Stimulated activated CD4-positive, alpha-beta T cell treated with anti-CD3 and anti-CD28 coated beads, Interleukin-12 subunit alpha, Interleukin-12 subunit beta, amount 100 ng/mL, for 48 hours (primary cell): ENCODE data around the gene NMS.
"Not testable (repeated sequence)": the region's sequence is repeated elsewhere in the genome, so short reads cannot be mapped to it uniquely, and the experiment has no call there.

ENCODE experiments used
- DNase-seq, 3 donors: peaks; one replicate each; pipeline ENCODE4 v3.0.0-alpha.2; 2020; ENCODE audit warnings: low read depth in 2 of 3, low spot score in 1 of 3

NMS gene

GRCh38 chr2:100470182-100470581 lies at the start of gene NMS:
Gene NMS, plus strand, starts transcription at chr2:100470482. Its CDS starts 7 bp downstream, at chr2:100470489.
- DNase-seq, result no peak

GRCh38 chr2:100422320-100423055 lies 47.8 kb upstream of the NMS start:
- no peak for DNase-seq

- no peak for DNase-seq
Measured at GRCh38 chr2:100423631-100424030, 46.7 kb upstream of the NMS start.

- DNase-seq, result no peak
Measured at GRCh38 chr2:100424277-100424875, 45.9 kb upstream of the NMS start.

GRCh38 chr2:100425107-100425506 lies 45.2 kb upstream of the NMS start:
- DNase-seq, result no peak

- DNase-seq, result no peak
Measured at GRCh38 chr2:100425573-100426383, 44.5 kb upstream of the NMS start.

- DNase-seq, result no peak
Measured at GRCh38 chr2:100426384-100426720, 43.9 kb upstream of the NMS start.

- no peak for DNase-seq
Measured at GRCh38 chr2:100427111-100427510, 43.2 kb upstream of the NMS start.

GRCh38 chr2:100427627-100428258 lies 42.5 kb upstream of the NMS start:
- DNase-seq, result peak; percentile 57 to 71 (median 60)

- no peak for DNase-seq
Measured at GRCh38 chr2:100429726-100430125, 40.6 kb upstream of the NMS start.

GRCh38 chr2:100437751-100438150 lies 32.5 kb upstream of the NMS start:
- DNase-seq, result no peak

GRCh38 chr2:100446696-100447095 lies 23.6 kb upstream of the NMS start:
- DNase-seq, result no peak

GRCh38 chr2:100451092-100451491 lies 19.2 kb upstream of the NMS start:
- DNase-seq, result no peak

GRCh38 chr2:100451734-100452133 lies 18.5 kb upstream of the NMS start:
- no peak for DNase-seq

- DNase-seq, result no peak
Measured at GRCh38 chr2:100453853-100454252, 16.4 kb upstream of the NMS start.

- DNase-seq, result not testable (repeated sequence)
Measured at GRCh38 chr2:100456357-100456756, 13.9 kb upstream of the NMS start.

GRCh38 chr2:100460904-100461530 lies 9.3 kb upstream of the NMS start:
- no peak for DNase-seq

- DNase-seq, result no peak
Measured at GRCh38 chr2:100470898-100471514, 724 bp downstream of the NMS start.

GRCh38 chr2:100476606-100477005 lies 6.3 kb downstream of the NMS start:
- DNase-seq, result no peak

- no peak for DNase-seq
Measured at GRCh38 chr2:100482741-100483140, 12.5 kb downstream of the NMS start.

- no peak for DNase-seq
Measured at GRCh38 chr2:100483895-100484294, 13.6 kb downstream of the NMS start.
